NCI-H1694 (cell line): ENCODE measurements around the gene OR4C16.

Source experiments
- DNase-seq: peaks from one replicate; lab custom pipeline; 2025; lab: John Stamatoyannopoulos, UW

The OR4C16 gene, protein sequence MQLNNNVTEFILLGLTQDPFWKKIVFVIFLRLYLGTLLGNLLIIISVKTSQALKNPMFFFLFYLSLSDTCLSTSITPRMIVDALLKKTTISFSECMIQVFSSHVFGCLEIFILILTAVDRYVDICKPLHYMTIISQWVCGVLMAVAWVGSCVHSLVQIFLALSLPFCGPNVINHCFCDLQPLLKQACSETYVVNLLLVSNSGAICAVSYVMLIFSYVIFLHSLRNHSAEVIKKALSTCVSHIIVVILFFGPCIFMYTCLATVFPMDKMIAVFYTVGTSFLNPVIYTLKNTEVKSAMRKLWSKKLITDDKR

DNA sequence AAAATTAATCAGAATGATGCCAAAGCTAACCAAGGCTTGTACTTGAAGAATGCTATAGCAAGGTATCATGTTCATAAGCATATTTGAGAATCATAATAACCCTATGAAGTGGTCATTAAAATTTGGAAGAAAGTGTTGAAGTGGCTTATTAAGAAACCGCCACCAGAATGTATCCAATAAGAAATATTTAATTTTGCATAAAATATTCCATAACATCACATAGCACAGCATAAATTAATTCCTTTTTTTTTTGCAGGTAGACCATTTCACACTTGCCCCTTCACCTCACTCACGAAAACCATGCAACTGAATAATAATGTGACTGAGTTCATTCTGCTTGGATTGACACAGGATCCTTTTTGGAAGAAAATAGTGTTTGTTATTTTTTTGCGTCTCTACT, at the start of gene OR4C16:
Gene OR4C16 (plus strand): TSS at position 301 of the 400 bp plus-strand sequence. CDS start 0 bp downstream, at position 301.
- no peak for DNase-seq

GRCh38 chr11:55554169-55554568, 17.8 kb upstream of the OR4C16 start, which contains the start of gene OR4C15:
TSS of gene OR4C15 (plus strand) at chr11:55554469. CDS start at chr11:55554469, 0 bp downstream.
- DNase-seq = no peak

- DNase-seq = no peak
Observed at GRCh38 chr11:55572548-55572947, 620 bp downstream of the OR4C16 start.

GRCh38 chr11:55607545-55607944, 35.6 kb downstream of the OR4C16 start, which contains the start of gene OR4C11:
TSS of gene OR4C11 (minus strand) at chr11:55607645. CDS start at chr11:55604373, 3,272 bp downstream.
- DNase-seq = no peak
